GDM1 (cell line): ENCODE results near the gene LINGO1.

Source experiments
- DNase-seq: peaks from one replicate; lab custom pipeline; 2025; lab: John Stamatoyannopoulos, UW

Gene LINGO1

DNA sequence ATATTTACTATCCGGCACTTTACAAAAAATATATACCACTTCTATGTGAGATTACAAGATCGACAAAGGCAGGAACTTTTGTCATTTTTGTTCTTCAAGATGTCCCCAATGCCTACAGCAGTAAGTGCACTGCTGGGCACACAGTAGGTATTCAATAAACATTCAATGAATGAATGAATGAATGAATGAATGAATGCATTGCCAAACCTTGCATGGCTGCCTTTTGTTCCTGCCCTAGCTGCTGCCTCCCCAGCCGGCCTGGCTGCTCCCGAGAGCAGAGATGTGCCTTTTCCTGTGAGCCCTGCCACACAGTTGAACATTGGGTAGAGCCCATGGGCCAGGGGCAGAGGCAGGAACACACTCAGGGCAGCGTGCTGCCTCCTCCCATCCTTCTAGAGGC is 37.5 kb downstream of the LINGO1 start:
- DNase-seq, result no peak

GRCh38 chr15:77592758-77593157 is 40.0 kb downstream of the LINGO1 start:
- no peak for DNase-seq

DNA sequence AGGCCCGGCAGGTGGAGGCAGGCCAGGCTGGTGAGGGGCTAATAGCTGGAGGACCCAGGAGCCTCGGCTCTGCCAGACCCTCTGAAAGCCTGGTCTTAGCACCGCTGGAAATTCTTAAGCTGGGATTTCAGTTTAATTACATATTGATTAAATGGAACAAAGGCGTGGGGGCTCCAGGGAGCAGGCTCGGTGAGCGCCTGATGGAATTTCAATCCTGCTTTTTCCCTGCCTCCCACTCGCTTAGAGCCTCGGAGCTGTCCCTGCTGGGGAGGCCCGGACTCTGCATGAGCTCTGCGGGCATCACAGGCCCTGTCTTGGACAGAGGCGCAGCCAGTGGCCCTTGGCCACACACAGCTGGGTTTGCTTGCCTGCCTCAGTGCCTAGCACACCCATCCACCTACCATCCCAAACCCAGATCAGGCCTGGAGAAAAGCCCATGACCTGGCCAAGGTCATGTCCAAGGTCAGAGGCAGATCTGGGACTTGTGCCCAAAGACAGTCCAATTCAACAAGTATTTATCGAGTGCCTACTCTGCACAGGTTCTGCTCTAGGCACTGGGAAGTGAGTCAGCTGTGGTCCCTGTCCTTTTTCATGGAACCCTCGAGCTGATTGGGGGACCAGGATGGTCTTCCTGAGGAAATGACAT is 40.6 kb downstream of the LINGO1 start:
- DNase-seq, result no peak

- no peak for DNase-seq
Measured at GRCh38 chr15:77589839-77590238, 42.9 kb downstream of the LINGO1 start.

DNA sequence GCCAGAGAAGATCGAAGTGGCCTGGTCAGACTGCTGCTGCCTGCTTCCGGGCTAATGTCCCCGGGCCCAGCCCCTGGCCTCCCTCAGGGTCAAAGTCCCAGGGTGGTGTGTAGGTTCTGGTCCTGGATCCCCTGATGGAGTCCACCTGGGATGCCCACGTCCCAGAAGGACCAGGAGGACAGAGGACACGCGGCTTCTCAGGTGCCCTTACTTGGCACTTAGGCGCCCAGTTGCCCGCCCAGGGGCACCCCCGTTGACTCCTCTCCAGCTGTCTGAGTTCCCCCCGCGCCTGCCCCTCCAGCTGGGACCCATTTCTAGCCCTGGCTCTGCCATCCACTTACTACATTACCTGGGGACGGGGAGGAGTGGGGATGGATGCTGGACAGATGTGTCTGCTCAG is 44.6 kb downstream of the LINGO1 start:
- no peak for DNase-seq

GRCh38 chr15:77584691-77585090 is 48.0 kb downstream of the LINGO1 start:
- DNase-seq, result no peak

DNA sequence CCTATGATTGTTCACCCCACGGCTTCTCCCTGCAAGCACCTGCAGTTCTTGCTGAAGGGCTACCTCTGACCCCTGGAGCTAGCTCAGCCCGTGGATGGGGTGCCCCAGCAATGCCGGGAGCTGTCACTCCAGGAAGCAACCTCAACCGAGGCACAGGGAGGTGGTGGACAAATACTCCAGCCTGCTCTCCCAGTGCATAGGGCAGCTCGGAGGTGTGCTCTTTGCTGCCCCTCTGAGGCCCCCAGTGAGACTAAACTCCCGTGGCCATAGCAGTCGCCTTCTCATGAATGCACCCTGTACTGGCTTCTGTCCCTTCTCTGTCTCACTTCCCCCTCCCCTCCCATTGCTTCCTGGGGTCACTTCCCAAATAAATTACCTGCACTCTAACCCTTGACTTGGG is 48.5 kb downstream of the LINGO1 start:
- DNase-seq, result no peak

- DNase-seq, result no peak
Measured at GRCh38 chr15:77582763-77583162, 49.9 kb downstream of the LINGO1 start.

DNA sequence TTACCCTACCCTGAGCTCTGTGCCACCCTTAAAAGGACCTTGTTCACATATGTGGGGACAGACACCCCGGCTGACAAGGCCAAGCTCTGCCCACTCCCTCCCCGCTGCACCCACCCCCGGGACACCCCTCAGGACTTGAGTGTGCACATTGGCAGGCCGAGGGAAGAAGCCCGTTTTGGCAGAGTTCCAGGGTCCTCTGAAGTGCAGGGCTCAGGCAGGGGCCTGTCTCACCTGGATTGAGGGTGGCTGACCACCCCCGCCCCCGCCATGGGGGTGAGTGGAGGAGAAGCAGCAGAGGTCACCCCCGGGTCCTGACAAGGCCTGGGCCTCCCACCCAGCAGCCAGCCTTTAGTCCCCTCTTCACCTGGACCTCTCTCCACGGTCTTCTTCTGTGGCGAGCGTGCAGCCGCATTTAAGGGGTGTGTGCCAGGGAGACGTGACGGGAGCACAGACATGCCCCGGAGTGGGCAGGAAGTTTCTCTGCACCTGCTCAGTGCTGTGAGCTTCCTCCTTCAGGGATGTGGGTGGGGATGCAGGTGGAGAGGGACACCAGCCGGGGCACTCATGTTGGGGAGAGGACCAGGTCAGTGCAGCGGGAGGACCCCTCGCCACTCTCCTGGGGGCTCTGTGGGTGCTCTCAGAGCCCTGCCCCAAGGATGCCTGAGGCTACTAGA is 50.7 kb downstream of the LINGO1 start:
- no peak for DNase-seq

DNA sequence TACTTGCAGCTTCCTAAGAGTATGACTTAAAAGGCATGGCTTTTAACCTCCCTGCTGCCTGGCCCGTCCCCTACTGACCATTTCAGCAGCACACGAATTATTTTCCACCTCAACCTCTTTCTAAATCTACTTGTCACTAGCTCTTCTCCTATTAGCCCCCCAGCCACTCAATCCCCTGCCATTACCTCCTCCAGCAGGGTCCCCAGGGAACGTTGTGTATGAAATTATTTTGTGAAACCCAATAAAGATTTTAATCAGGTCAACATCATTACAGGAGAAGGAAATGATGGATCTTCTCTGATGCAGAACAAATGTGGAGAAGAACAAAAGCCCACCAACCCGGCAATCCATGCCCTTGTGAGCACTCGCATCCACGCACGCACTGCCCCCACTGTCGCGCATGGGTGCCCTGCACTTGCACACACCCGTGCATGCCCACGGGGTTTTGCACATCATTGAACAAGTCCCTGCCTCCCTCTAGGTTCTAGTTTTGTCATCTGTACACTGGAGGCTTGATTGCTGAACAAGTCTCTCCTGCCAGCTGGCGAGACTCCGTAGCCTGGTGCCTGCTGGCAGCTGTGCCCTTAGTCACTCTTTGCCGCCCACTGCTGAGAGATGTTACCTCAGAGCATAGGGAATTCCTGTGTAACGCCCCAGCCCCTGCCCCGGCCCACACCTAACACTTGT is 51.6 kb downstream of the LINGO1 start:
- DNase-seq, result no peak

DNA sequence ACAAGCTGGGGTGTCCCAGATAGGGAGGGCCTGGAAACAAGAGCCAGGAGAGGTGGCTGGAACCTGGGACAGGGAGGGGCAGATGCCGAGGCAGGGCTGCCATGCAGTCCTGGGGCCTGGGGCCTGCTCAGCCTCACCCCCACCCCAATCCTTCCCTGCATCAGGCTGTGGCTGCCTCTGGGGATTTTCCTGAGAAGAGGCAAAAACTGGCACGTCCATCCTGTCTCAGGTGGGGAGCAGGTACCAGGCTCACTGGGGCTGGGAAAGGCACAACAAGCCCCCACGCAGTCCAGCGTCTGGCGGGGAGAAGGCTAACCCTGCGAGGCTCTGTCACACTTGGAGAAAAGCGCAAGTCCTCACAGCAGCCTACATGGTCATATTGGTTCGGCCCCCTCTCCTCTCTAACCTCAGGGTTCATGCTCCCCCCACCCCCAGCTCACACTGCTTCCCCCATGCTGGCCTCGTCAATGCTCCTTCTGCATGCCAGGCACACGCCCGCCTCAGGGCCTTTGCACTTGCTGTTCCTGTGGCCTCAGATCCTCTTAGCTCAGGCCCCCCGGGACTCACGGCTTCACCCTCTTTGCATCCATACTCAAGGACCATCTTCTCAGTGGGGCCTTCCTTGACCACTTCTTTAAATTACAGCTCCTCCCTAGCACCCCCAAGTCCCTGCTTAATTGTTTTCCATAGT is 53.1 kb downstream of the LINGO1 start:
- no peak for DNase-seq

GRCh38 chr15:77578641-77579372 is 53.9 kb downstream of the LINGO1 start:
- no peak for DNase-seq

- no peak for DNase-seq
Measured at GRCh38 chr15:77577366-77577950, 55.3 kb downstream of the LINGO1 start.

DNA sequence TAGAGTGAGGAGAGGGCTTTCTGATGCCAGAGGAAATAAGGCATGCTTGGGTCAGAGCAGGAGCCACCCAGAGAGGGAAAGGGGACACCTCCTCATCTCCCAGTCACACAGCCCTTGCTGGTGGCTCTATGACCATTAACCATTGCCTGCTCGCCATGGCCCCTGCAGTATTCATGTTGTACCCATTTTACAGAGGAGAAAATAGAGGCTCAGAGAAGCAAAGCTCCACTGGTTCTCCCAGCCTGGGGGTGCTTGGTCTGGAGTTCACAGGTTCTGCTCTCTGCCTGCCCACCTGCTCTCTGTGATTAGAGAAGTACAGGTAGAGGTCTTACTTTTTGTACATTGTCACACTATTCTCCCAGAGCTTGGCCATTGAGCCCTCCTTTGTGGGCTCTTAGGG is 56.2 kb downstream of the LINGO1 start:
- DNase-seq, result no peak

DNA sequence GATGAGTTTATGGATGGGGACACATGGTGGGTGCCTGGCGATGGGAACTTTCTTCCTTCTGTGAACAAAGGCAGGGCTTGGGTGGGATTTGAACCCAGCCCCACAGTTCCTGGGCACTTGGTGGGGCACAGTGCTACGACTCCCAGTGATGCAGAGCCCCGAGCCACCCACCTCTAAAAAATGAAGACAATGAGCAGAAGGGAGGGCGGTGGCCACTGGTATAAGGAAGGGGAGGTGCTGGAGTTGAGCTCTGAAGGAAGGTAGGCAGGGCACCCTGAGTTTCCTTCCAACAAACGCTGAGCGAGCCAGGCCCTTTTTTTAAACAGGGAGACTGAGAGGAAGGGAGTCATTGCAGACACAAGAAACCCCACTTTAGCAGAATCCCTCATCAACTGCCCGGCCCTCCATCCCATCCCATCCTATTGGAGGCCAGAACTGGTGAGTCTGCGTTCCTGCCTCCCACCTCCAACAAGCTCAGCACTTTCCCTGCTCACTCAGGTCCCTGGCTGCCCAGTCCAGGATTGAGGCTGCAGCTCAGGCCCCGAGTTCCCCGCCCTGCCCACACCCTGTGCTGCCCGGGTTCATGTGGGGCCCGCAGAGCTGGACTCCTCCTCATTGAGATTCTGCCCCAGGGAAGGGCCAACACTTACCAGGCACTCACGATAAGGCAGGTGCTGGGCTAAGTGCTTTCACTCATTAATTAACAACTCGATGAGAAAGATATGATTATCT is 57.3 kb downstream of the LINGO1 start:
- no peak for DNase-seq

GRCh38 chr15:77574521-77575202 is 58.0 kb downstream of the LINGO1 start:
- DNase-seq, result no peak

DNA sequence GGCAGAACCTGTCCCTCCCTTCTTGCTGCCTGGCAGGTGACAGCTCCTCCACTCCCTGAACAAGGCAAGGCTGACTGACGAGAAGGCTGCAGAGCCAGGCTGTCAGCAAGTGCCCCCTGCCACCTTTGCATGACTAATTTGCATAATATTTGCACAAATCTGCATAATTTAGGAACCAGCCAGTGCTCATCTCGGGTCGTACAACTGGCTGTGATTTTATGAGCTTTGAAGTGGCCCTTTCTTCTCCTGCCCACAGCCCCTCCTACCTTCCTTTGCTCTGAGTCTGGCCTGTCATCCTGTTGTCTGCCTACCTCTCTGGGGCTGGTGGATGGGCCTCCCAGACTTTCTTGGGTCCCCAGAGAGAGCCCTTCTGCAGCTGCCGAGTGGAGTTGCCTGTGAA is 58.9 kb downstream of the LINGO1 start:
- DNase-seq, result no peak

GRCh38 chr15:77572186-77572585 is 60.5 kb downstream of the LINGO1 start:
- no peak for DNase-seq

GRCh38 chr15:77571741-77572140 is 61.0 kb downstream of the LINGO1 start:
- no peak for DNase-seq

DNA sequence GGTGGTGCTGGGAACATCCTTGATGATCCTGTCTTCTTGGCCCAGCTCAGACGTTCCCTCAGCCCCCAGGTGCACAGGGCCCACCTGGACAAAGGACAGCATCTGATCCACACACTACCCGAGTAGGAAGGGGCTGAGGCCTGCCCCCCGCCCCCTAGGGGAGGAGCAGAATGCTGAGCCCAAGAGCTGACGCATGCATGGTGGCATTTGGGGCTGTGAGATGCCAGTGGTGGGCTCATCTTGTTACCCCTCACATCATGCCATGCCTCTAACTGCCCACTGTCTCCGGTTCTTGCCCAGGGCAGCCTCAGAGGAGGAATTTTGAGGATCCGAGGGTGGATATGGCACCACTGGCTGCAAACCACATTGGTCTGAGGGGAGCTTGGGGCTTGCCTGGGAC is 61.5 kb downstream of the LINGO1 start:
- DNase-seq, result no peak

DNA sequence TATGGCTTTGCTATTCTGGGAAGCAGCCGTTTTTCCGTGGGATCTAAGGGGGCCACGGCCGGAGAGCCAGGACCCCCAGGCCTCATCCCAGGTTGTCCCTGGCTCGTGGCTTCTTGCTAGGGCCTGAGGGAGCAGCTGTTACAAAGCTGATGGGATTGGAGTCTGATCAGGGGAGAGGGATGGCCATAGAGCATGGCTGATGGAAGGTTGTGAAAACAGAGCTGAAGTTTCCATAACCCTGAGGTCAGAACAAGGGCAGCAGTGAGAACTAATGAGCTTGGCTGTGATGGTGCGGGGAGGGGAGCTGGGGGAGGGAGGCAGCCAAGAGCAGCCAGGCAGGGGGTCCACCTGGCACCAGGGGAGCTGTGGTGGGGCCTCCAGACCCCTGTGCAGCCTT is 63.0 kb downstream of the LINGO1 start:
- no peak for DNase-seq
